NCI-H226 (cell line): ENCODE results near the gene SGSM1.
A peak's percentile ranks its signal among the peaks of the same experiment; 100 is the strongest.
"Not testable (repeated sequence)": the region's sequence is repeated elsewhere in the genome, so short reads cannot be mapped to it uniquely, and the experiment has no call there.

Experiments used
- DNase-seq: peaks from one replicate; pipeline ENCODE4 v3.0.0-alpha.2; 2015

The SGSM1 gene

DNA sequence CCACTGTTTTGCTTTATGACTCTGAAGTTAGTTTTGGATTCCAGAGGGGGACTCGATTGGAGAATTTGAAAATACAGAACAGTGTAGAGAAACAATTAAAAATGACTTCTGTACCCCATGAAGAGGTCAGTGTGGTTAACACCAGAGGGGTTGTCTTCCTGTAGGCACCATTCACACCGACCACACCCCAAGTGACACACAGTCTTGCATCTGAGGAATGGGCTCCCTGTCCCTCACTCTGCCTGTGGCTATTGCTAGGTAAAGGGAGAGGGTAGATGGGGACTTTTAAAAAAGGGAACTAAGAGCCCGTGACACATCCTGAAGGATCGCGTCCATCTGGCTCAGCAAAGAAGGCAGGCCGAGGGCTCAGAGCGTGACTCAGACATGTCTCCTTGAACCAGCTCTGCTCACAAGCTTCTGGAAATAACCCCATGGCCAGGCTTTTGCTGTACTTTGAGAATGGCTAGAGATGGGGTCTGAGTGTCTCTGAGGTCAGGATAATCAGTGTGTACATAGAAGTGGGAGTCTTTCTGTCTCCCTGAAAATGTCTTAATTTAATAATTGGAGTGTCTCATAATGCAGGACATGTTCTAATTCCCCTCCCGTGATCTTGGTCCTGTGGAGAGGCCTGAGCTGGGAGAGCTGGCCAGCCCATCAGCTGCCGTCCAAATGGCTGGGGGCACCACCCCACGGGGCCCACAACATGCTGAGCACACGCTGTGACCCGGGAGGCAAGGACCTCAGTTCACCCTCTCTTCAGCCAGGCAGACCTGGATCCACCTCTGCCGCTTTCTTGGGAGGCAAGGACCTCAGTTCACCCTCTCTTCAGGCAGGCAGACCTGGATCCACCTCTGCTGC is 39.3 kb downstream of the SGSM1 start:
- no peak for DNase-seq

DNA sequence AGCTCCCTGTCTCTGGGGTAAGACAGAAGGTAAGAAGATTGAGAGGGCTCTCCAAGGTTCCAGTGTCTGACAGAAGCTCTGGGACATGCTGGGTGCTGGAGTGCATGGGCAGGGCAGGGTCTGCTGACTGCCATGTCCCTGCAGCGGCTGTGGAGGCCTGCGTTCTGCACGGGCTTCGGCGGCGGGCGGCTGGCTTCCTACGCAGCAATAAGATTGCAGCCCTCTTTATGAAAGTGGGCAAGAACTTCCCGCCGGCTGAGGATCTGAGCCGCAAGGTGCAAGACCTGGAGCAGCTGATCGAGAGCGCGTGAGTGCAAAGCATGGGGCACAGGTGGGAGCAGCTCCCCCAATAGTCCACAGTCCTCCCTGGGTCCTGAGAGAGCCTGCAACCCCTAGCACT is 41.5 kb downstream of the SGSM1 start:
- no peak for DNase-seq

DNA sequence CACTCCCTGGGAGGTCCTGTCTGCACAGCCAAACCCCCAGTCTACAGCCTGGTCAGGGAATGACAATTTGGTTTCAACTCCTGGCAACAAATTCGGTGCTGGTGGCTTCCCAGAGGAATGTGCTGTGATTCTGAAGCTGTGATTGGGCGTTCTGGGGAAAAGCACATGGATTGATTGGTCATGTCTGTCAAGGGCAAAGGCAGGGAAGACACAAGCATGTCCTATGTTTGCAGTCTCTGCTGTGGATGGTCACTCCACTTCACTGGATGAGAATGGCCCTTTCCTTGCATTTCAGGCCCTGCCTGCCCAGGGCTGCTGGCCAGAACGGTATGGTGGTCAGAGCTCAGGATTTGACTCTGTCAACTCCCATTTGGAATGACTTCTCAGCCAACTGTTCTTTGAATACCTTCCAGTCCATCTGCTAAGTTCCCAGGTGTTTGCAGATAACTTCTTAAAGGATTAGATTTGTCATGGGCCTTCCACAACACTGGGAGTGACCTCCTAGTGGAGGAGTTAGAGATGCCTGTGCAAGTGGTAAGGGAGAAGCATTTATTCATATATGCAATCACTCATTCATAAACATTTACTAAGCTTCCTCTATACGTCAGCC is 42.7 kb downstream of the SGSM1 start:
- DNase-seq, result no peak

DNA sequence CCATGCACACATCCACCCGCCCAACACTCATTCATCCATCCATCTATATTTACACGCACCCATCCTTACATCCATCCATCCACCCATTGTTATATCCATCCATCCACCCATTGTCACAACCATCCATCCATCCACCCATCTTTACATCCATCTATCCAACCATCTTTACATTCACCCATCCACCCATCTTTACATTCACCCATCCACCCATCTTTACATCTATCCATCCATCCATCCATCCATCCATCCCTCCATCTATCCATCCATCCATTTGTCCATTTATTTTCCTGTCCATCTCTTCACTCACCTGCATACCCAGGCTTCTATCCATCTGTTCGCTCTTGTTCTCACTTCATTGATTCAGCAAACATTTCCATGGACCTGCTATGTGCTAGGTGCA is 49.8 kb downstream of the SGSM1 start:
- DNase-seq, result no peak

DNA sequence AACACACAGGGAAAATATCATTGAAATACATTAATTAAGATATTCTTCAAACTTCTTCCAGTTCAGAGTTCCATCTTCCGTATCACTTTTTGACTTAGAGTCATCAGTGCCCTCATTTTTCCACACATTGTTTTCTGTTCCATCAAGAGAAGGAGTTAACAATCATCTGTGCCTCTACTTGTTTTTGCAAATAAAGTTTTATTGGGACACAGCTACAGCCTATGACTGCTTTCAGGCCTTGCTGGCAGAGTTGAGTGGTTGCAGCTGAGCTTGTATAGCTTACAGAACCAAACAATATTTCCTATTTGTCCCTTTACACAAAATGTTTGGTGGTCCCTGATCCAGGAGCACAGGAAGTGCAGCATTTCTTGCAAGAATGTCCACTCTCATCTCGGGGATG is 51.6 kb downstream of the SGSM1 start:
- DNase-seq, result no peak

DNA sequence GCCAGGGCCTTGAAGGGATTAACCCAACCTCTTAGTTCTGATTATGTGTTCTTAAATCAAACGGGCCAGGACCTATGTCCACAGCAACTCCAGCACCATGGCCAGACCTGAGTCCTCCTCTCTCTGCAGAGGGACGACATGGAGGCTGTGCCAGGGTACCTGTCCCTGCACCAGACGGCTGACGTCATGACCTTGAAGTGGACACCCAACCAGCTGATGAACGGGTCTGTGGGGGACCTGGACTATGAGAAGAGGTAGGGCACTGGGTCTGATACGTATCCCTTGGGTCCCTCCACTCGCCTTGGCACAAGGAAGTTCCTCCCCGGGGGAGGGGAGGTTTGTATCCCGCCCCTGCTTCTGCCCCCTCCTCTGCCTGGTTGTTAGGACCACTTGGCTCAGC is 53.6 kb downstream of the SGSM1 start:
- DNase-seq, result no peak

DNA sequence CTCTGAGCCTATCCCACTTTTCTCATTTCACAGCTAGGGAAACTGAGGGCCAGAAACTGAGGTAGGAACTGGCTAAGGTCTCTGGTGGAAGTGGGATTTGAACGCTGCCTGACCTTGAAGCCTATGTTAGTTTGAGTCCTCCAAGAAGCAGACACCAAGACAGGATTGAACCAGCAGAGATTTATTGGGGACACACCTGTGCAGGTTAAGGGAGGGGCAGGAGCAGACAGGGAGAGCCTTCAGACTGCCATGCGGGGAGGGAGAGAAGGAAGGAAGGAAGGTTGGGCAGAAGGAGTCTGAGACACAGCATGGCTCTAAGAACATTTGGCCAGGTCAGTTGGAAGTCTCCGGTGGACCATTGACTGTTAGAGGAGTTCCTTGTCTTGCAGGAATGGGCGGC is 59.5 kb downstream of the SGSM1 start:
- DNase-seq, result no peak

DNA sequence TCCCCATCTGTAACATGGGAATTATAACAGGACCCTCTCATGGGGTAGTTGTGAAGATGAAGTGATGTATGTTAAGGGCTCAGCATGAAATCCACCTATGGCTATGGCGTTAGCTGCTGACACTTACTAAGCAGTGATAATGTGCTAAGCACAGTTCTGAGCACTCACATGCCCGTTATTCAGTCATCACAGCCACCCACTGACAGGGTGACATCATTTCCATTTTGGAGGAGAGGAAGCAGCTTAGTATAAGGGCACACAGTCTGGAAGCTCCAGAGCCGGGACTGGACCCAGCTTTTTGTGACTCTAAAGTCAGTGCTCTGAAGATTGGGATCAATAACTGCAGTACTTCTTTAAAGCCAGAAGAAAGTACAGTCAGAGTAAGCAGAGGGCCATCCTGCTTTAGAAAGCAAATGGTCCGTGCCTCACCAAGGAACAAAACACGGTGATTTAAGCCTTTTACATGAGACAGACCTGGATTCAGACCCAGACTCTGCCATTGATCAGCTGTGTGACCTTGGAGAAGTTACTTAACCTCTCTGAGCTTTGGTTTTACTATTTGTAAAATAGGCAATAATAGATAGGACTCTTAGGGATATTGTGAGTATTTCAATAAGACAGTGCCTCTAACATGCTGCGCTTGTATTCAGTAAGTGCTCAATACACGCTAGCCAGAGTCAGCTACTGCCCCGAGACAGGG is 61.5 kb downstream of the SGSM1 start:
- DNase-seq, result no peak

DNA sequence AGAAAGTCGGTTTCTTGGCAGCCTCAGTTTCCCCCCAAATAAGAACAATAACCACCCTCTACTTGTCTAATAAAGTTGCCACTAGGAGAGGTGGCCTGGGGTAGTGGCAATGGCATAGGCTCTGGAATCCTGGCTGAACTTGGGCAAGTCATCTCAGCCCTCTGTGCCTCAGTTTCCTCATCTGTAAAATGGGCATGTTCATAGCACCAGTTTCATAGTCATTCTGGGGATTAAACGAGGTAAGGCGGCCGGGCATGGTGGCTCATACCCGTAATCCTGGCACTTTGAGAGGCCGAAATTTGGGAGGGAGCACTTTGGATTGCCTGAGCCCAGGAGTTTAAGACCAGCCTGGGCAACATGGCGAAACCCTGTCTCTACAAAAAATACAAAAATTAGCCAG is 63.0 kb downstream of the SGSM1 start:
- DNase-seq, result no peak

DNA sequence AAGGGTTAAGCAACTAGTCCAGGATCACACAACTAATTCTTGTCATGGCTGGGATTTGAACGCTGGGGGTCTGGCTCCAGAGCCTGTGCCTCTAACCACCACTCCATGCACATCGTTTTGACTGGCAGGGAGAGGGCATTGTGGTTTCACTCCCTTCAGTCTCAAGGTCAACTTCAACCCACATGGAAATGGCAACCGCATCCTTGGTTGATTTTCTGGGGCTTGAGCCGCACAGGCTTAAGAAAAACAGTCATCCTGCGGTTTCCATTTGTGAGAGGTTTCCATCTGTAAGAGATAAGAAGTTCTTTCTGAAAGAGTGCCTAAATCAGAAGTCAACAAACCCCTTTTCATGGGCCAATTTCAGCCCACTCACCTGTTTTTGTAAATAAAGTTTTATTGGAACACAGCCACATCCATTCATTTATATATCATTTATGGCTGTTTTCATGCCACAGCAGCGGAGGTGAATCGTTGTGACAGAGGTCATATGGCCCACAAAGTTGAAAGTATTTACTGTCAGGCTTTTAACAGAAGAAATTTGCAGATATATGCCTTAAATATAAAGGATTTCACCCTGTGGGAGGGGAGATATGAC is 65.7 kb downstream of the SGSM1 start:
- DNase-seq, result no peak

DNA sequence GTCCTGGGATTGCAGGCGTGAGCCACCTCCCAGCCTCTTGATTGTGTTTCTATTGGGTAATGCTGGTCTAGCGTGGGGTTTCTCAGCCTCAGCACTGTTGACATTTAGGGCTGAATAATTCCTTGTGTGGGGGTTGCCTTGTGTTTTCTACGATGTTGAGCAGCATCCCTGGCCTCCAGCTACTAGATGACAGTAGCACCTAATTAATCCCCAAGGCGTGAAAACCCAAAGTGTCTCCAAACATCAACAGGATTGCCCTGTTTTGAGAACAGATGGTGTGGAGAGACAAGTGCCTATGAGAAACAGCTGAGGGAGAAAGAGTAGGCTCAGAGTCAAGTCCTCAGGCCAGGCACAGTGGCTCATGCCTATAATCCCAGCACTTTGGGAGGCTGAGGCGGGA is 67.2 kb downstream of the SGSM1 start:
- no peak for DNase-seq

DNA sequence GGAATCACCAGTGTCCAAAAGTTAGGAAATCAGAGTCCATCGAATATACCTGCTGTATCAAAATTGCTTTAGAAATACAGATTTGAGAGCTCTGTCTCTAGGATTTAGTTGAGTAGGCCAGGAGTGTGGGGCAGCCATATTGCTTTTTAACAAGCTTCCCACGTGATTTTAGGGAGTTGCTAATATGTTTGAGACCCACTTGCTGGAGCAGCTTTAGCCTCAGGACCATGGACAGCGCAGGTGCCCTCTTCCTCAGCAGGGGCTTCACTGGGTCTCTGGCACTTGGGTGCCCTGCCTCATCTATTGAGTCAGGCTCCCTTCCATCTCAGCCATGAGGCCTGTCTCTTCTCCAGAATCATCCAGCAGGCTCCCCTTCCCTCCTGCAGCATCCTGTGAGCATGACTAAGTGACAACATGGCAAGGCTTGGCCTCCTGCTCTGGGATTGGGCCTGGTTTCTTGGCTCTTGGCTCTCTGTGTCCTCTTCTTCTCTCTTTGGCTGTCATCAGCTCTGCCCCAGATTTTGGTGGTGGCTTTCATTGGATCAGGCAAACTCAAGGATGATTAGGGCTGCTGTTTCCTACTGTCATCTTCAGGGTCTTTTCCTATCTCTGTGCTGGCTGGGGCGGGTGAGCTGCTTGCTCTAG is 70.0 kb downstream of the SGSM1 start:
- no peak for DNase-seq

DNA sequence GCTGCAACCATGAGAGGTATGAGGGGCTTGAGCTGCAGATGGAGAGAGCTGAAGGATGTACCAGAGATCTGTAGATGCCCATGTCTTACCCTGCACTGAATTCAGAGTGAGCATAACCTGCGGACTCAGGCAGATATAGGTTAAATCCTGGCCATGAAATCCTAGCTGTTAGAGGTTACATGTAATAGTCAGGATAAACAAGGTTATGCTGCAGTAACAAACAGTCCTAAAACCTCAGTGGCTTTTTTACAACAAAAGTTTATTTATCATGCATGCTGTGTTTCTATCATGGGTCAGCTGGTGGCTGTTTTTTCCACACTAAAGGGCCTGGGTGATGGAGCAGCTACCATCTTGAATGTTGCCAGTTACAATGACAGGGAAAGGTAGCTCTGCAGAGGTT is 70.7 kb downstream of the SGSM1 start:
- DNase-seq, result no peak

DNA sequence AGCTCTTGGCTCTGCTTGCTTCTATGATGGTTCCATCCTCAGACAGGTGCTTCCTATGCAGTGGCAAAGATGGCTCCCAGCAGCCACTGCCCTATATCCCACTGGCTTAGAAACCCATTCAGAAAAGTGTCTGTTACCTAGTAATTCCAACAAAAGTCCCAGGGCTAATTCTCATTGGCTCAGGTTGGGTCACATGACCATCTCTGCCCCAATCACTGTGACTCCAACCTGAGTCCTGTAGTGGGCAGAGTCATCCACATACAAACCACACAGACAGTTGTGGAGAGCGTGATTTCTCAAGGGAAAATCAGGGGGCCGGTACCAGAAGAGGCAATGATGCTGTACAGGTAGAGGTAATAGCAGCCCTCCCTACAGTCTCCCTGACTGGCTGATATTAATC is 73.0 kb downstream of the SGSM1 start:
- DNase-seq, result no peak

DNA sequence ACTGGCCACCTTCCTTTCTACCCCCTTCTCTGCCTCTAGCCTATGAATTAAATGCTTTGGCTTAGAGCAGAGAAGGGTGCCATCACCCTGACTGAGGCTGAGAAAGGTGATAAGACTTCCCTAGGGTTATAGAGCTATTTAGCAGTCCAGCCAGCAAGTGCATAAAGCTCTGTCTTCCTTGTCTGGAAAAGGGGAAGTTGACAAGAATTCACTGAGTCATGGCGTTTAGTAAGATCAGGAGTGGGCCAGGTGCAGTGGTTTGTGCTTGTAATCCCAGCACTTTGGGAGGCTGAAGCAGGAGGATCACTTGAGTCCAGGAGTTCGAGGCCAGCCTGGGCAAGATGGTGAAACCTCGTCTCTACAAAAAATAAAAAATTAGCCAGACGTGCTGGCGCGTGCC is 77.4 kb downstream of the SGSM1 start:
- no peak for DNase-seq

DNA sequence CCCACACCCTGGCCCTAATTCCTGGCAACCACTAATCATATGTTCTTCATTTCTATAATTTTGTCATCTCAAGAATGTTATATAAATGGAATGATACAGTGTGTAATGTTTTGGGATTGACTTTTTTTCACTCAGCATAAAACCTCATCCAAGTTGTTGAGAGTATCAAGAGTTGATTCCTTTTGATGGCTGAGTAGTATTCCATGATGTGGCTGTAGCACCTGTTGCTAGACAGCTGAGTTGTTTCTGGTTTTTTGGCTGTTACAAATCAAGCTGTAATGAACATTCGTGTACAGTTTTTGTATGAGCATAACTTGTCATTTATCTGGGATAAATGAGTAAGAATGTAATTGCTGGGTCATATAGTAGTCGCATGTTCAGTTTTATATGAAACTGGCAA is 81.2 kb downstream of the SGSM1 start:
- no peak for DNase-seq

DNA sequence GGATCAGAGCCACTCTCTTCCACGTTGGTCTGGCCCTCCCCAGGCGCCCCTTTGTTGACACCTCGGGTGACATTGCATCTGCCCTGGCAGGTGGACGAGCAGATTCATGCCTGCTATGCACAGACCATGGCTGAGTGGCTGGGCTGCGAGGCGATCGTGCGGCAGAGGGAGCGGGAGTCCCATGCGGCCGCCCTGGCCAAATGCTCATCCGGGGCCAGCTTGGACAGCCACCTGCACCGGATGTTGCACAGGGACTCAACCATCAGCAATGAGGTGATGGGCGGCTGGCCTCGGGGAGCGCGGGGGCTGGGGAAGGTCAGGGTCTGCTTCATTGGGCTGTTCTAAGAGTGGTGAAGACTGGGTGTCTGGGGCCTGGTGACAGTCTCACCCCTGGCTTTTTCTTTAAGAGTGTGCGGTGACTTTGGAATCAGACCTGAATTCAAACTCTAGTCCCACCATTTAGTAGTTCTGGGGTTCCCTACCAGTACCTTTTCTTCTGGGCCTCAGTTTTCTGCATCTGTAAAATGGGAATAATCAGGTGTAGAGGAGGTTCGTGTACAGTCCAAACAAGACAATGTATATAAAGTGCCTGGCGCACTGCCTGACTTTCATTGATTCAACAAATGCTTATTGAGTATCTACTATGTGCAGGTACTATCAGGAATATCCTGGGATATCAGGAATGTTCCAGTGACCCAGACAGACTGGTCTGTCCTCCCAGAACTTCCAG is 87.5 kb downstream of the SGSM1 start:
- no peak for DNase-seq

DNA sequence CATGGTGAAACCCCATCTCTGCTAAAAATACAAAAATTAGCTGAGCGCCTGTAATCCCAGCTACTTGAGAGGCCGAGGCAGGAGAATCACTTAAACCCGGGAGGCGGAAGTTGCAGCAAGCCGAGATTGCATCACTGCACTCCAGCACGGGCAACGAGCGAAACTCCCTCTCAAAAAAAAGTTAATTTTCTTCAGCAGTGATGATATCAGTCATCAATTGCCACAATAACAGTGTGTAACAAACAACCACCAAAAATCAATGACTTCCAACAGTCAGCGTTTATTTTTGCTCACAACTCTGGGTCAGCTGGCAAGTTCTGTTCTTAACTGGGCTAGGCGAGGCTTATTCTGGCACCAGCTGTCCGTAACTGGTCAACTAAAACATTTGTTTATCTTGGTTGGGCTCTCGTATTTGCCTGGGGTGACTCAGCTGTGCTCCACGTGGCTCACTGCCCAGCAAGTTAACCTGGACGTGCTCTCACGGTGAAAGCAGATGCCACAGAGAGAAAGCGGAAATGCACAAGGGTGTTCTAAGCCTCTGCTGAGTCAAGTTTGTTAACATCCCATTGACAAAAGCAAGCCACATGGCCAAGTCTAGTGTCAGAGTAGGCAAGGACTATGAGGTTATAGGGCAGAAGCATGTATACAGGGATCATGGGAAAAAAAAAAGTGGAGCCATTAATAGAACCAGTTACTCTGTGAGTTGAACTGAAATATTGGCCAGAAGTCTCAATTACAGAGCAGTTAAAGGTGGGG is 88.4 kb downstream of the SGSM1 start:
- peak; percentile 88 for DNase-seq

DNA sequence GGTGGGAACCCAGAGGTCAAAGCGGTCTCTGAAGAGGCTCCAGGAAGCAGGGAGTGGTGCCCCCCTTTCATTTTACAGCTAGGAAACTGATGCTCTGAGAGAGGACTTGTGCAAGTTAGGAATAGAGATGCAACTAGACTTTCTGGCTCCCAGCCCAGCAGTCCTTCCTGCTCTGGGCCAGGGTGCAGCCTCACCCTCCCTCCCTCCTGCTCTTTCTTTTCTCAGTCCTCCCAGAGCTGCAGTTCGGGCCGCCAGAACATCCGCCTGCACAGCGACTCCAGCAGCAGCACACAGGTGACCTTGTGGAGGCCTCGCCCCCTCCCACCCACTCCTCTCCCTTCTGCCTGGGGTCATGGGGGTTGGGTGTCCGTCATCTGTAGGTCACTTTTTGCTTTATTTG is 89.0 kb downstream of the SGSM1 start:
- peak; percentile 48 for DNase-seq

DNA sequence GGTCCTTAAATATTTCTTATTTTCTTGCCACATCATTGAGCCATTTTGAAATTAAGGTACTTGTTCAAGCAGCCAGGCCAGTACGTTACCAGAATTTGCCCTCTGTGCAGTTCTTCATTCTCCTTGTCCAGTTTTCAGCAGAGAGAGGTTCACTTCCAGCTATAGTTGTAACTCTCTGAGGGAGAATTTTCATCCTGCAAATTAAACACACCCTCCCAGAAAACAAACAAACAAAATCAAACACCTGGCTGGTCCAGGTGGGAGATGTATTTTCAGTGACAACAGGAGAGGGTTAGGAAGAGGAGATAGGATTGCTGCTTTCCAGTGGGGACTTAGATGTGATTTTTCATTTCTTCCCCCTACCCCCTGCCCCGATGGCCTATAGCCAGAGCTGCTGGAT is 95.4 kb downstream of the SGSM1 start:
- no peak for DNase-seq

DNA sequence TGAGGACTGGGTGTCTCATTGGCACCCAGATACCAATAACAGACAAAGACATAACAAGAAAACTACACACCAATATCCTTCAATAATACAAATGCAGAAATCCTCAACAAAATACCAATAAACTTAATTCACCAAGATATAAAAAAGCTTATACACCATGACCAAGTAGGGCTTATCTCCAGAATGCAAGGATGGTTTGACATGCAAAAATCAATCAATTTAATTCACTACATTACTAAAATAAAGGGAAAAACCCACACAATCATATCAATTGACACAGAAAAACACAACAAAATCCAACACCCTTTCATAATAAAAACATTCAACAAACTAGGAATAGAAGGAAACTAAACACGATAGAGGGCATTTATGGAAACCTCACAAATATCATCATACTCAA is 99.9 kb downstream of the SGSM1 start:
- DNase-seq, result no peak

DNA sequence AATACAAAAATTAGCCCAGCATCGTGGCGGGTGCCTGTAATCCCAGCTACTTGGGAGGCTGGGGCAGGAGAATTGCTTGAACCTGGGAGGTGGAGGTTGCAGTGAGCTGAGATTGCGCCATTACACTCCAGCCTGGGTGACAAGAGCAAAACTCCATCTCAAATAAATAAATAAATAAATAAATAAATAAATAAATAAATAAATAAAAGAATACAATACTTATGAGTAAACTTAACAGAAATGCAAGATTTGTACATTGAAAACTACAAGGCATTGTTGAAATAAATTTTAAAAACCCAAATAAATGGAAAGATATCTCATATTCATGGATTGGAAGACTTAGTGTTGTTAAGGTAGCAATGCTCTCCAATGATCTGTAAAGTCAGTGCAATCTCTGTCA is 101.1 kb downstream of the SGSM1 start:
- not testable (repeated sequence) for DNase-seq
